NCI-H526 (cell line): ENCODE results near the gene SH3TC1.

Experiments used
- DNase-seq, 2 experiments: peaks; one replicate each; lab custom pipeline; 2025; lab: John Stamatoyannopoulos, UW

The SH3TC1 gene

DNA sequence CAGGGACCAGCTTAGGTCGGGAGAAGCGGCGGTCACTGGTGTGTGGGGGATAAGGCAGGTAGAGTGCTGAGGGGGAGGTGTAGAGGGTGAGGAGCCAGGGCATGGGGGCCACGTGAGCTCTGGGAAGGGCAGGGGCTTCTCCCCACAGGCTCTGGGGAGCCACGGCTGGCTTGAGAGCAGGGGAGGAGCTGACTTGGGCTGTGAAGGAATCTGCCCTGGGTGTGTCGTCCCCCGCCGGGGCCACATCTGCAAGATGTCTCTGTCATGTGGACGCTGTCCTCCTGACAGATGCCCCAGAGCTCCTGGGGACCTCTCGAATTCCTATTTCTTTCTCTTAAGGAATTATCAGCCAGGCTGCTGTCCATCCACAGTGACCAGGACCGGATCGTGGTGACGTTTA, 15.0 kb downstream of the SH3TC1 start:
- no peak for DNase-seq

DNA sequence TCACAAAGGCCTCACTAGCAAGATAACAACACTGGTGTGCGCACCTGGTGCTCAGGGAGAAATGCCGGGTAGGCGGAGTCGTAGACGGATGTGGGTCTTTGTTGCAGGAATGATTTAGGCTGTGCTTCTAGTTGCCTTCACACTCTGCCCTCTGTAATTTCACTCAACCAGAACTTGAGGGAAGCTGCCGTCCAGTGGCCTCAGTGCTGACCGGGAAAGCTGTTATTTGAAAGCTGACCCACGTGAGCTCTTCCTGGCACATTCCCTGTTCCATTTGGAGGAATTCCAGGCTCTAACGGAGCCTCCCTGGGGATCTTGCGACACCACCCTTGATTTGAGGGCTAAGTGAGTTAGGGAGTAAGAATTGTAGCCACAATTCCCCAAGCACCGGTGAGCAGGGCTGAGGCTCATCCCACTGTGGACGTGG, 15.9 kb downstream of the SH3TC1 start:
- DNase-seq: no peak

DNA sequence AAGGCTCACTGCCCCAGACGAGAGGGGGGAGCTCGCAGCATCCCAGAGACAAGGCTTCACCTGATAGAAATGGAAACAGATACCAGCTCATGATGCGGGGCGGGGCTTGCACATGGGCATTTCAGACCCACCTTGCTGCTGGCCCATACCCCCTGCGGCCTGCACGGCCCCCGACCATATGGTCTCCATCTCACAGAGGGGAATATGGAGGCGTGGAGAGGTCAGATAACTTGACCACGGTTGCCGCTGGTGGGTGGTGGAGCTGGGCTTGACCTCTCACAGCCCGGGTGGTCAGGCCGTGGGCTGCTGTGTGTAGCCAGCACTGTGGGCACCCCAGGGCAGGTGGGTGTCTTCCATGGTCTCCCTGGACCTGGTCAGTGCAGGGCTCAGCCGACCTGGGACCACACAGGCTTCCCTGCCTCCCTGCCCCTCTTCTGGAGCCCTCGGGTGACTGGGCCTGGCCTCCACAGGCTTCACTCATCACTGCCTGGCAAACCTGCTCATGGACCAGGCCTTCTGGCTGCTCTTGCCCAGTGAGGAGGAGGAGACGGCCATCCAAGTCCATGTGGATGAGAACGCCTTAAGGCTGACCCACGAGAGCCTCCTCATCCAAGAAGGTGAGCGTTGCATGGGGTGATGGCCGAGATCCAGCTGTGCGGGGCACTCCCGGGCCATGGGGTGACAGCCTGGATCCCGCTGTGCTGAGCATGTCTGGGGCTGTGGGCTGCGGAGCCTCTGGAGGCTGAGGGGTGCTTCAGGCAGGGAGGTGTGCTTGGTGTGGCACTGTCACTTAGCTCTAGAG, 16.8 kb downstream of the SH3TC1 start:
- DNase-seq: no peak

DNA sequence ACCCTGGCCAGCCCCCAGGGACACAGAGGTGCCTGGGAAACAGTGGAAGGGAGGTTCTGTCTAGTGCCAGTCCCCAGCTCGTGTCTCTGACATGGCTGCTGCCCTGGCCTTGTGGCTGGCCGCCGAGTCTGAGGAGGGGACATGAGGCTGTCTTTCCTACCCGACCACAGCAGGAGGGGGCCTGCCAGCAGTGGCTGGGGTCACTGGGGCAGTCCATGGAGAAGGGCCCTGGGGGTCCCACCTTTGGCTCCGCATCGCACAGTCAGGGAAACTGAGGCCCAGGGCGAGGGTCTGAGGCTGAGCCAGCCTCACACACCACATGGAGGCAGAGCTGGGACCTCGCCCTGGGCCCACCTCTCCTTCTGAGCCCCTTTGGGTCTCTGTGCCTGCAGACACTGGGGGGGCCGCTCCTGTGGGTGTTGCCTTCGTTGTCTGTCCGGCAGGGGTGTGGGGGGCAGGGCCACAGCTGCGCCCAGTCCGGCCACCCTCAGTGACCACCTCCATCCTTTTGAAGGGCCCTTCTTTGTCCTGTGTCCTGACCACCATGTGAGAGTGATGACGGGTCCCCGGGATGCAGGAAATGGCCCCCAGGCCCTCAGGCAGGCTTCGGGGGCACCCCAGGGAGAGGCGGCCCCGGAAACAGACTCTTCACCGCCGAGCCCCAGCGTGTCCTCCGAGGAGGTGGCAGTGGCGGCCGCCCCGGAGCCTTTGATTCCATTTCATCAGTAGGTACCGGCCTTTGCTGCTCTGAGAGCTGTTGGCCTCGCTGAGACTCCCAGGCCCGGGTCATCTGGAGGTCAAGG, 17.6 kb downstream of the SH3TC1 start:
- DNase-seq: no peak

DNA sequence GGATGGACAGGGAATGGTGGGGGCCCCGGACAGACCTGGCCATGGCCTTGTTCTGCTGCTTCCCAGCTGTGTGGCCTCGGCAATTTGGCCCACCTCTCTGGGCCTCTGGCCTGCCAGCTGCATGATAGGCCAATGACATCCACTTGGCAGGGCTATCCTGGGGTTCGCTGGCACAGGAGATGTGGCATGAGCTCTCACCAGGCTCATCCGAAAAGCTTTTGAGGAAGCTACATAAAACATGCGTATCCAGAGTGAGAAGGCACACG, 18.1 kb downstream of the SH3TC1 start:
- DNase-seq: no peak

DNA sequence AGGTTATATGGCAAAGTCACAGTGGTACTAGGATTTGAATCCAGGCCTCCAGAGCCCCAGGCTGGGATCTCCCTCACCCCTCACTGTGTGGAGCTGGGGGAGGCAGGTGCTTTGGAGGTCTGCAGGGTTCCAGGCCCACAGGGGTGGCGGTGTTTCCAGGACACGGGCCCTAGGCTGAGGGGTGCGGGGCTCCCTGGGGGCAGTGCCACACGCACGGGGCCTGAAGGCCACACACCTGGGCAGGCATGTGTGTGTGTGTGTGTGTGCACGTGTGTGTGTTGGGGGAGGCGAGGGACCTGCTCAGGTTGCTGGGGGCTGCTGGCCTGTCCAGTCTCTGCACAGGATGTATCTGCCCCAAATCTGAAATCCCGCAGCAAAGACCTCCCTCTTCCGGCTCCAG, 18.8 kb downstream of the SH3TC1 start:
- no peak for DNase-seq

DNA sequence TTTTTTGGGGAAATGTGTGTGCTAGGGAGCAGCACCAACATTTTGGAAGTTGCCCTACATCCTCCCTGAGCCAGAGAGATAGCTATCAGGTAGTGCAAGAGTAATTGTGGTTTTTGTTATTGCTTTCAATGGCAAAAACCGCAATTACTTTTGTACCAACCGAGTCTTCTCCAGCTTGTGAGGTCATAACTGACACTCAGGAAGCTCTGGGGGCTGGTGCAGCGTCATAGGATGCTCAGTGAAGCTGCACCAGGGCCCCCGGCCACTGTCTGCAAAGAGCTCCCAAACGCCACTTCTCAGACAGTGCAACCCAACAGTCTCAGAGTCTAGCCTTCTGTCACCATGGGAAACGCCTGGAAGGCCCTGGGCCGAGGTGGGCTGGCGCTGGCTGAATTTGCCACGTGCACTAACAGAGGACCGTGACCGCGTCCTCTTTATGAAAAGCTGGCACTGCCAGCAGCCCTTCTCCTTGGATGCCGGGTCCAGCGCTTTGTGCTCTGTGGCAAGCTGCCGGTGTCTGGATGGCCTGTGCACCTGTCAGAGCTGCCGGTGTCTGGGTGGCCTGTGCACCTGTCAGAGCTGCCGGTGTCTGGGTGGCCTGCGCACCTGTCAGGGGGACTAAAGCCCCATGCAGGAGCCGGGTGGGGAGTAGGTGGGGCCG, 19.4 kb downstream of the SH3TC1 start:
- peak in 1 of 2 experiments; percentile 31 for DNase-seq

DNA sequence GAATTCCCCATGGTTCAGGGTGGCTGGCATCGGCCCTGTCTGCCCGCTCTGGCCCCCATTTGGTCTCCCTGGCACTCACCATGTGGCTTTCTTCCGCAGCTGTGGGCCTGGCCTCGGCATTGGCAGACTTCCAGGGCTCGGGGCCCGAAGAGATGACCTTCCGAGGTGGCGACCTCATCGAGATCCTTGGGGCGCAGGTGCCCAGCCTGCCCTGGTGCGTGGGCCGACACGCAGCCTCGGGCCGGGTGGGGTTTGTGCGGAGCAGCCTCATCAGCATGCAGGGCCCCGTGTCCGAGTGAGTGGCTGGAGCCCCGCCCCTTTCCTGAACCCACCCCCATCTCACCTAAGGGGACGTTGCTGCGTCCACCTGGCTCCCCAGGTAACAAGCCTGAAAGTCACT, 20.1 kb downstream of the SH3TC1 start:
- DNase-seq: no peak

DNA sequence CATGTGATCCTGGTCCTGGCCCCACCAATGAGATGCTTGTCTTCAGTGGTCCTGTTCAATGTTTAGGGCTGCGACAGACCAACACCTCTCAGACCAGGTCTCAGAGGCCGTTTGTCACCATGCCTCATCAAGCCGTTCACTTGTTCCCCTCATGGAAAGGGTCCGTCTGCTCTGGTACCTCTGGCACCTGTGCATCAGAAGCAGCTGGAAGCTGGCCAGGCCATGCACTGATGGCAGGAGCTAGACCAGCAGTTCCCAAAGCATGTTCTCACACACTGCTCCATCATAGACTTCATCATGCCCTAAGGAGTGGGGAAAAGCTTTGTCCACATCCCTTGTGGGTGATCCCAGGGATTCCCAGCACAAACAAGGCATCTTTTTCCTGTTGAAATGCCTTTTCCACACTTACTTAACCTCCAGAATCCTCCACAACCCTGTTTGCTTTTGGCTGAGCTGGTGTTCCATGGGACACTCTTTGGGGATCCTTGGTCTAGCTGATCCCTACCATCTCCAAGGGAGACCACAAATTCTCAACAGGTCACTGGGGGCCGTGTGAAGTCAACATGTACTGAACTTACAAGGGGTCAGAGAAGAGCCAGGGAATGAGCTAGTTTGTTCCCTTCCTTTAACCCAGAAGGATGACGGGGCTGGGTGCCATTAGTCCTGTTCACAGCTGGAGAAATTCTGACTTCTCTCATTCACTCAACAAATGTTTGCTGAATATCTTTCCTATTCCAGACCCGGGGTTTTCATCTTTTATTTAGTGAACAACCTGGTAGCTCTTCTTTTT, 21.8 kb downstream of the SH3TC1 start:
- DNase-seq: no peak

DNA sequence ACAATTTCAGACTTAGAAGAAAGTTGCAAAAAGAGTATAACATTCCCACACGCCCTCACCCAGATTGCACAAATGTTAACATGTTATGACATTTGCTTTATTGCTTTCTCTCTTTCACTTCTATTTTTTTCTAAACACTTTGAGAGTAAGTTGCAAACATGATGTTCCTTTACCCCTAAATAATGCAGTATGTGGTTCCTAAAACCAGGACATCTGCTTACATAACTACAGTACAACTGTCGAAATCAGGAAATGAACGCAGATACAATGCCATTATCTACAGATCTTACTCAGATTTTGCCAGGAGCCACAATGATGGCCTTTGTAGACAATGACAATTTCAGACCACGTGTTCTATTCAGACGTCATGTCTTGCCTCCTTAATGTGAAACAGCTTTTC, 22.4 kb downstream of the SH3TC1 start:
- no peak for DNase-seq

DNA sequence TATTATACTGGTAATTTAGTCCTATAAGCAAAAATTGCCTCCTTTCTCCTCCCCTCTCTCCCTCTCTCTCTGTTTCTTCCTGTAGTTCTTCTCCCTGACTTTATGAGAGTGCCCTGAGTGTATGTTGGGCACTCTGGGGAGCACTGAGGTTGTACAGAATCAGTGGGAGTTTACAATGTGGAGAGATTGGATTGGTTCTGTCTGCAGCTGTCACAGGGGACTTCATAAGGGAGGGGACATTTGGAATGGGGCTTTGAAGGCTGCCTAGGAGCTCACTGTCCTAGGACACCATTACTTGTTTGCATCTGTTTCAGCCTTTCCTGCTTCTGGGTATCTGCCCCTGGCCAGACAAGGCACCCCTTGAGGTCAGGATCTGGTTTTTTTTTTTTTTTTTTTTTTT, 22.9 kb downstream of the SH3TC1 start:
- DNase-seq: no peak

DNA sequence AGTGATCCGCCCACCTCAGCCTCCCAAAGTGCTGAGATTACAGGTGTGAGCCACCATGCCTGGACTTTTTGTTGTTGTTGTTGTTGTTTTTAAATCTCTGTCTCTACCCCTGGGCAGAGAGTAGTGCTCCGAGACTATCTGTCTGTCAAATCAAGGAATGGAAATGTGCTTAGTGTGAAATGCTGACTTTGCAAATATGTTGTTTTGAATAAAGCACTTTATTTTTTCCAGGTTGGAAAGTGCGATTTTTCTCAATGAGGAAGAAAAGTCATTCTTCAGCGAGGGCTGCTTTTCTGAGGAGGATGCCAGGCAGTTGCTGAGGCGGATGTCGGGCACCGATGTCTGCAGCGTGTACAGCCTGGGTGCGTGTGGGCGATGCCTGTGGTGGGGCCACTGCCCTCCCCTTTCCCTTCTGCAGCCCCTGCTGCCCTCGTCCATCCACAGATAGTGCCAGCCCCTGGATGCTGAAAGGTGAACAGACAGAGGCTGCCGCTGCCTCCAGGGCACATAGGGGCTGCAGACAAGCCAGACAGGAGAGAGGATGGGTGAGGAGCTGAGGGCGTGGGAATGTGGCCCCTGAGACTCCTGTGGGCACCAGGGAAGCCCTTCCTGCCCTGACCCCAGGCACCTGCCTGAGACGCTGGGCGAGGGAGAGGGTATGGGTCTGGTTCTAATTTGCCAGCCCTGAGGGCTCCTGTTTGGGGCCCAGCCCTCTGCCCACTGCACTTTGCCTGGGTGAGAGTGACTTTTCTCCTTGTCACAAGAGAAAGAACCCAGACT, 23.7 kb downstream of the SH3TC1 start:
- DNase-seq: no peak

DNA sequence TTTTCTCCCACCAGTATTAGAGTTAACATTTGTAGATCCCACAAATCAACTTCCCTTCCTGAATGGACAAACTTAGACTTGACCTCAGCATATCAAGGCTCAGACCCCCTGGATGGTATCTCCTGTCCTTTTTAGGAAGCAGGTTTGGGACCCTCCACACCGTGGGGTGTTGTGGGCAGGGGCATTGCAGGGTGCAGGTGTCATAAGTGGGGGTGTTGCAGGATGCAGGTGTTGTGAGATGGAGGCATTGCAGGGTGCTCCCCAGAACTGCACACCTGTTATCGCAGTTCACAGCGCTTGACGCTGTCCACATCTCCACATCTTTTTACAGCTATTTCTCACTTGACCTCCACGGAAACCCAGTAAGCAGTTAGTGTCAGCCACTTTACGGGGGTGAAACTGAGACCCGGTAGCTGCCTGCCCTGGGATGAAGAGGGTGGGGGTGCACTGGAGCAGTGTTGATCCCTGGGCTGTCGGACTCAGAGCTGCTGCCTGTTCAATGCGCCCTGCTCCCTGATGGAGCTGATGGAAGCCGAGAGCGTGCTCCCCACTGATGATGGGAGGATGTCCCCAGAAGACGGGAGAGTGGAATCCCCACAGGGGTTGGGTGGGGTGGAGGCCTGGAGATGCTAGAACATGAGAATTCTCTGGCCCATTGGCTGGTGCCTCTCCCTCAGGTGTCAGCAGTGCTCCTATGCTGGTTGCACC, 25.3 kb downstream of the SH3TC1 start:
- DNase-seq: no peak

DNA sequence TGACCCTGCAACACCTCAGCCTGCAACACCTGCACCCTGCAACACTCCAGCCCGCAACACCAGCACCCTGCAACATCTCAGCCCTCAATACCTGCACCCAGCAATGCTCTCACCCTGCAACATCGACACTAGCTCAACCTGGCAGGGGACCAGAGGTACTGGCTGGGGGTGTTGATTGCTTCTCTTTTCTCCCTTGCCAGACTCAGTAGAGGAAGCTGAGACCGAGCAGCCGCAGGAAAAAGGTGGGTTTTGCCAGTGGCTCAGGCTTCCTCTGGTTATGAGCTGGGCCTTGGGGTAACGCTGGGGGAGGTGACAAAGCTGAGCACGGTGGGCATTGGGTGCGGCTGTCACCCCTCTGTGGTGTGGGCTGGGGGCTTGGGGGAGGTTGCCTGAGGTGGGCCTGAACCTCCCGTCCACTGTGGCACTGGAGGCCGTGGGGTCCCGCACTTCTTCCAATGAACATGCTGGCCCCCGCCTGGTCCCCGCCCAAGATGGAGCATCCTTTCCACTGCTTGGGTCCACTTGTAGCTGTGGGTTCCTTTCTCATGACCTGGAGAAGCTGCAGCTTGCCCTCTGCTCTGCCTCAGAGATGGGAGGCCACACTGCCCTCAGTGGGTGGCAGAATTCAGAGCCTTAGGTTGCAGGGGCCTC, 26.0 kb downstream of the SH3TC1 start:
- no peak for DNase-seq

DNA sequence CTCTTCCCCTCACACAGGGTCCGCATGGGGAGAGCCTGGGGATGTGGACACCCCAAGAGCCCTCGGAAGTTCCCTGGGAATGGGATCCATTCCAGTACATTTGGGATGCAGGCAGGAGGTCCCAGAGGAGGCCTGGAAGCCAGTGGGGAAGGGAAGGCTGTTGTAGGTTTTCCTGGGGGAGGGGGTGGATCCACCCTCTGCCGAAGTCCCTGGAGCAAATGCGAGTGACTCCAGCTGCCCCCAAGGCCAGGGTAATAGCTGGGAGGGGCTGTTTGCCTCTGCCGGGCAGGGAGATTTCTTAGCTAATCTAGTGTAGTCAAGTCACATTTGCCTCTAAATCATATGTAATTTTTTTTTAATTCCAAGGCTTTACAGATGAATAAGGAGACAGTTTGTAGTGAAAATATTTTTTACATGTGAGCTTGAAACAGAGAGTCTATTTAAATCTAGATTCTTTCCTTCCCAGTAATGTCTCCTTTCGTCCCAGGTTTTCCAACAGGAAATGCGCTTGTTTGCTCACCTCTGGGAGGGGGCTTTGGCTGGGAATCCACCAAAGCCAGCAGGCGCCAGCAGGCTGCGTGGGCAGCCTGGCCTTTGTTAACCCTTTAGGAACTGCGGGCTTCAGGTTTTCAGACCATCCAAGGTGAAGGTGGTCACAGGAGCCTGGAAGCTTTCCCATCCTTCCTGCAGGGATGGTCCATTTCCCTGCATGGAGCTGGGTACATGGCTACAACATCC, 26.8 kb downstream of the SH3TC1 start:
- DNase-seq: peak; percentile 13 to 65

DNA sequence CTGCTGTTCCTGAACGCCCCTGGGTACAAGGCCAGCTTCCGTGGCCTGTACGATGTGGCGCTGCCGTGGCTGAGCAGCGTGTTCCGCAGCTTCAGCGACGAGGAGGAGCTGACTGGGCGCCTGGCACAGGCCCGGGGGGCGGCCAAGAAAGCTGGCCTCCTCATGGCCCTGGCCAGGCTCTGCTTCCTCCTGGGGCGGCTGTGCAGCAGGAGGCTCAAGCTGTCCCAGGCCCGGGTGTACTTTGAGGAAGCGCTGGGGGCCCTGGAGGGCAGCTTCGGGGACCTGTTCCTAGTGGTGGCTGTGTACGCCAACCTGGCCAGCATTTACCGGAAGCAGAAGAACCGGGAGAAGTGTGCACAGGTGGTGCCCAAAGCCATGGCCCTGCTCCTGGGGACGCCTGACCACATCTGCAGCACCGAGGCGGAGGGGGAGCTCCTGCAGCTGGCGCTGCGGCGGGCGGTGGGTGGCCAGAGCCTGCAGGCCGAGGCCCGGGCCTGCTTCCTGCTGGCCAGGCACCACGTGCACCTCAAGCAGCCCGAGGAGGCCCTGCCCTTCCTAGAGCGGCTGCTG, 28.2 kb downstream of the SH3TC1 start:
- no peak for DNase-seq

DNA sequence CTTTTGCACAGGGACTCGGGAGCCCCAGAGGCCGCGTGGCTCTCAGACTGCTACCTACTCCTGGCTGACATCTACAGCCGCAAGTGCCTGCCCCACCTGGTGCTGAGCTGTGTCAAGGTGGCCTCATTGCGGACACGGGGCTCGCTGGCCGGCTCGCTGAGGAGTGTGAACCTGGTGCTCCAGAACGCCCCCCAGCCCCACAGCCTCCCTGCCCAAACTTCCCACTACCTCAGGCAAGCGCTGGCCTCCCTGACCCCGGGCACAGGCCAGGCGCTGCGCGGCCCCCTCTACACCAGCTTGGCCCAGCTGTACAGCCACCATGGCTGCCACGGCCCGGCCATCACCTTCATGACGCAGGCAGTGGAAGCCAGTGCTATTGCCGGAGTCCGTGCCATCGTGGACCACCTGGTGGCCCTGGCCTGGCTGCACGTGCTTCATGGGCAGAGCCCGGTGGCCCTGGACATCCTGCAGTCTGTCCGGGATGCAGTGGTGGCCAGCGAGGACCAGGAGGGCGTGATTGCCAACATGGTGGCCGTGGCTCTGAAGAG, 28.8 kb downstream of the SH3TC1 start:
- no peak for DNase-seq

DNA sequence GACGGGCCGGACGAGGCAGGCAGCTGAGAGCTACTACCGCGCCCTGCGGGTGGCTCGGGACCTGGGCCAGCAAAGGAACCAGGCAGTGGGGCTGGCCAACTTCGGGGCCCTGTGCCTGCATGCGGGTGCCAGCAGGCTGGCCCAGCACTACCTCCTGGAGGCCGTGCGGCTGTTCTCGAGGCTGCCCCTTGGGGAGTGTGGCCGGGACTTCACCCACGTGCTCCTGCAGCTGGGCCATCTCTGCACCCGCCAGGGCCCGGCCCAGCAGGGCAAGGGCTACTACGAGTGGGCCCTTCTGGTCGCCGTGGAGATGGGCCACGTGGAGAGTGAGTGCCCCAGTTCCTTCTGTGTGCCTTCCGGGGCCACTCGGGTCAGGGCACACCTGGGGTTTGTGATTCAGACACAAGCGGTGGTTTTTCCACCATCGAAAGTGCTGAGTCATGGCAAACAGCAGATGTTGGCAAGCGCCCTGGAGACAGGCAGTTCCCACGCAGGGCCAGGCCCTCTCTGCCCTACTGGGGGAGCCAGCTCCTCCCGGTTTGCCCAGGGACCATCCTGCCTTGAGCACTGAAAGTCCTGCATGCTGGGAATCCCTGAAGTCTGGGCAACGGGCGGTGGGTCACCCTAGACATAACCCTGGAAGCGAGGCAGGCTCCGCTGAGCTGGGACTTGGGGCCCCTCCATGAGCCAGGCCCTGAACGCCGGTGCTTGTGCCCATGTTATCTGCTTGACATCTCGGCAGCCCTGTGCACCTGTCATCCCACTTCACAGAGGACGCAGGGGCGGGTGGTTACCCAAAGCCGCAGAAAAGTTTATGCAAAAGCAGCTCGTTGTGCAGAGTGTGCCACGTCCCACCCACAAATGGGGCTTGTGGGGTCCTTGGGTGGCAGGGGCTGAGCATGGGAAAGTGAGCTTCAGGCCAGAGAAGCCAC, 29.5 kb downstream of the SH3TC1 start:
- peak in 1 of 2 experiments; percentile 42 for DNase-seq
